Measurements from ENCODE around the gene KRT71. TPM values are rescaled to one million over a fixed set of nuclear protein-coding genes. Genes with fewer than 3 reads are reported as not detected.

Gene KRT71
- total and polyA plus RNA-seq, 7 donors, result not detected

GRCh38 chr12:52555577-52555976, 2.6 kb upstream of the KRT71 start:
- H3K27ac ChIP-seq, result no peak overlapping the region
- no peak for TF ChIP-seq POLR2AphosphoS5 (IDR thresholded peaks at IDR 0.05)
- no peak for TF ChIP-seq POLR2A (IDR thresholded peaks at IDR 0.05)
- TF ChIP-seq EP300 (IDR thresholded peaks at IDR 0.05), result no peak
- TF ChIP-seq, protein P1, sequence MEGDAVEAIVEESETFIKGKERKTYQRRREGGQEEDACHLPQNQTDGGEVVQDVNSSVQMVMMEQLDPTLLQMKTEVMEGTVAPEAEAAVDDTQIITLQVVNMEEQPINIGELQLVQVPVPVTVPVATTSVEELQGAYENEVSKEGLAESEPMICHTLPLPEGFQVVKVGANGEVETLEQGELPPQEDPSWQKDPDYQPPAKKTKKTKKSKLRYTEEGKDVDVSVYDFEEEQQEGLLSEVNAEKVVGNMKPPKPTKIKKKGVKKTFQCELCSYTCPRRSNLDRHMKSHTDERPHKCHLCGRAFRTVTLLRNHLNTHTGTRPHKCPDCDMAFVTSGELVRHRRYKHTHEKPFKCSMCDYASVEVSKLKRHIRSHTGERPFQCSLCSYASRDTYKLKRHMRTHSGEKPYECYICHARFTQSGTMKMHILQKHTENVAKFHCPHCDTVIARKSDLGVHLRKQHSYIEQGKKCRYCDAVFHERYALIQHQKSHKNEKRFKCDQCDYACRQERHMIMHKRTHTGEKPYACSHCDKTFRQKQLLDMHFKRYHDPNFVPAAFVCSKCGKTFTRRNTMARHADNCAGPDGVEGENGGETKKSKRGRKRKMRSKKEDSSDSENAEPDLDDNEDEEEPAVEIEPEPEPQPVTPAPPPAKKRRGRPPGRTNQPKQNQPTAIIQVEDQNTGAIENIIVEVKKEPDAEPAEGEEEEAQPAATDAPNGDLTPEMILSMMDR (IDR thresholded peaks at IDR 0.05), result no peak
- no peaks in the 10 kb centered on the region for H3K4me1 ChIP-seq
- intact Hi-C loops (cut with DNase I), result no loop called here
- no peaks in the 10 kb centered on the region for H3K27me3 ChIP-seq
- H3K4me3 ChIP-seq, result no peak overlapping the region
- H3K36me3 ChIP-seq, result no peaks in the 10 kb centered on the region
- H3K9me3 ChIP-seq, result no peaks in the 10 kb centered on the region
- no peak for DNase-seq
- WGBS, 2 donors, result 71 to 77% methylated on average over 6 of the region's 6 CpGs

GRCh38 chr12:52552055-52552454, 890 bp downstream of the KRT71 start:
- no peak overlapping the region for H3K4me3 ChIP-seq
- intact Hi-C loops (cut with DNase I), result no loop called here
- no peaks in the 10 kb centered on the region for H3K4me1 ChIP-seq
- TF ChIP-seq, protein P1 (IDR thresholded peaks at IDR 0.05), result no peak
- no peak for TF ChIP-seq POLR2AphosphoS5 (IDR thresholded peaks at IDR 0.05)
- no peak for TF ChIP-seq POLR2A (IDR thresholded peaks at IDR 0.05)
- TF ChIP-seq EP300 (IDR thresholded peaks at IDR 0.05), result no peak
- H3K36me3 ChIP-seq, result no peaks in the 10 kb centered on the region
- H3K27me3 ChIP-seq, result no peaks in the 10 kb centered on the region
- H3K9me3 ChIP-seq, result no peaks in the 10 kb centered on the region
- H3K27ac ChIP-seq, result no peak overlapping the region
- no peak for DNase-seq
- WGBS, 2 donors, result 74 to 76% methylated on average over 5 of the region's 5 CpGs

- WGBS, 2 donors, result 52 to 65% methylated on average over 6 of the region's 6 CpGs
- H3K27ac ChIP-seq, result no peak overlapping the region
- no peaks in the 10 kb centered on the region for H3K9me3 ChIP-seq
- intact Hi-C loops (cut with DNase I), result no loop called here
- no peaks in the 10 kb centered on the region for H3K36me3 ChIP-seq
- no peaks in the 10 kb centered on the region for H3K27me3 ChIP-seq
- no peaks in the 10 kb centered on the region for H3K4me1 ChIP-seq
- no peak for TF ChIP-seq POLR2AphosphoS5 (IDR thresholded peaks at IDR 0.05)
- no peak for DNase-seq
- H3K4me3 ChIP-seq, result no peak overlapping the region
Measured at GRCh38 chr12:52551216-52551865, 1.6 kb downstream of the KRT71 start.

DNA sequence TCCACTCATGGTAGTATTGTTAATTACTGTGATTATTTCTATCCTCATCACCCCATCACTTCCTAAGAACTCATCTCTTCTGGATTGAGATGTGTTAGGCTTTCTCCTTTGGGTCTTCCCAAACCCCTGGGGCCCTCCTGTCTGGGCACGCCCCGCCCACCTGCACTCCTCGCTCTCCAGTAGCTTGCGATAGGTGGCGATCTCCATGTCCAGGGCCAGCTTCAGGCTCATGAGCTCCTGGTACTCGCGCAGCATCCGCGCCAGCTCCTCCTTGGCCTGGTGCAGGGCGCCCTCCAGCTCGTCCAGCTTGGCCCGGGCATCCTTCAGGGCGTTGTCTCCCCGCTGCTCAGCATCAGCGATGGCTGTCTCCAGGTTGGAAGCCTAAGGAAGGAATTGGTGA, 6.8 kb downstream of the KRT71 start:
- DNase-seq, result no peak
- WGBS, 2 donors, result 88 to 90% methylated on average over 15 of the region's 15 CpGs
- Histone ChIP-seq H3K9me3 (no peaks in the 10 kb centered on the region), H3K4me3 (no peak overlapping the region), H3K36me3 (no peaks in the 10 kb centered on the region), H3K27ac (no peak overlapping the region), H3K4me1 (no peaks in the 10 kb centered on the region), H3K27me3 (no peaks in the 10 kb centered on the region)
- intact Hi-C loops (cut with DNase I), result no loop called here
- TF ChIP-seq, protein P1 (IDR thresholded peaks at IDR 0.05), result no peak

GRCh38 chr12:52543985-52544883, 8.7 kb downstream of the KRT71 start:
- Histone ChIP-seq H3K9me3 (no peaks in the 10 kb centered on the region), H3K27ac (no peak overlapping the region), H3K4me1 (peaks cover 0 to 6% (median 6%) of the 10 kb centered on the region in 4 donors), H3K4me3 (no peak overlapping the region), H3K27me3 (no peaks in the 10 kb centered on the region), H3K36me3 (no peaks in the 10 kb centered on the region)
- no peak for DNase-seq
- TF ChIP-seq, protein P1 (IDR thresholded peaks at IDR 0.05), result no peak
- no peak for TF ChIP-seq POLR2AphosphoS5 (IDR thresholded peaks at IDR 0.05)
- no peak for TF ChIP-seq EP300 (IDR thresholded peaks at IDR 0.05)
- no peak for TF ChIP-seq POLR2A (IDR thresholded peaks at IDR 0.05)
- 83 to 85% methylated on average over 17 of the region's 17 CpGs for WGBS, 2 donors
- intact Hi-C loops (cut with DNase I), result no loop called here

Data from sigmoid colon (tissue), 7 donors.